ENCODE measurements around the gene CCDC93. TPM values are rescaled to one million over a fixed set of nuclear protein-coding genes. Genes with fewer than 3 reads are reported as not detected.

Gene CCDC93
- total RNA-seq, 4 donors from 2014 or later, result 14.4 to 17.0 (median 16.0) TPM

DNA sequence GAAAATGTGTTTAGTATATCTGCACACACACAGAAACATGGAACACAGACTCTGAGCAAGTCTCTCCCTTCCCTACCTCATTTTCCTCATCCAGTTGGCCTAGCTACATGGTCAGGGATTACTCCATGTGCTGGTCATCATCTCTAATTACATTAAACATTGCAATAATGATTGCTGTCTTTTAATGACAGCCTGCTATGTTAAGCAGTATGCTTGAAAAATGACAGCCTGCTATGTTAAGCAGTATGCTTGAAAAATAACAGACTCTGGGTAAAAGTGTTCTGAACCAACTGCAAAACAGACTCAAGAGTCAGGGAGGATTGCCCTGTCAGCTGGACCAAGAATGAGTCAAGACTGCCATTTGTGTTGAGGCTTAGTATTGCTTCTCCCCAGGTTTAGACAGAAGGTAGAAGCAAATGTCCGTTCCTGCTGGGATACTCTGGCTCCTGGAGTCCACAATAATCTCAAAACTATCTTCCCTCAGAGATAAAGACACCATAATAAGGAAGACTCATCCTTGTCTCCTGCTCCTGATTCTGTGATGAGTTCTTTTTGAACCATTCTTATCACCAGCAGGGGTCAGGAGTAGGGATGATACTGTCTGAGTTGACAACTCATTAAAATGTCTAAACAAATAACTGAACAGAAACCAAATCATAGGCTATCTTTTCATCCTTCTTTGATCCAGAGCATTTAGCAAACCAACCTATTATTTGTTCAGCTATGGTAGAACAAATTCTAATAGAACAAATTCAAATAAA, 57.7 kb downstream of the CCDC93 start:
- no peaks in the 10 kb centered on the region for H3K9me3 ChIP-seq
- peaks cover 65 to 100% (median 85%) of the 10 kb centered on the region in 4 donors for H3K36me3 ChIP-seq
- H3K27me3 ChIP-seq, result no peaks in the 10 kb centered on the region
- WGBS, result 50% methylated on average over 1 of the region's 1 CpG
- TF ChIP-seq, protein P1, sequence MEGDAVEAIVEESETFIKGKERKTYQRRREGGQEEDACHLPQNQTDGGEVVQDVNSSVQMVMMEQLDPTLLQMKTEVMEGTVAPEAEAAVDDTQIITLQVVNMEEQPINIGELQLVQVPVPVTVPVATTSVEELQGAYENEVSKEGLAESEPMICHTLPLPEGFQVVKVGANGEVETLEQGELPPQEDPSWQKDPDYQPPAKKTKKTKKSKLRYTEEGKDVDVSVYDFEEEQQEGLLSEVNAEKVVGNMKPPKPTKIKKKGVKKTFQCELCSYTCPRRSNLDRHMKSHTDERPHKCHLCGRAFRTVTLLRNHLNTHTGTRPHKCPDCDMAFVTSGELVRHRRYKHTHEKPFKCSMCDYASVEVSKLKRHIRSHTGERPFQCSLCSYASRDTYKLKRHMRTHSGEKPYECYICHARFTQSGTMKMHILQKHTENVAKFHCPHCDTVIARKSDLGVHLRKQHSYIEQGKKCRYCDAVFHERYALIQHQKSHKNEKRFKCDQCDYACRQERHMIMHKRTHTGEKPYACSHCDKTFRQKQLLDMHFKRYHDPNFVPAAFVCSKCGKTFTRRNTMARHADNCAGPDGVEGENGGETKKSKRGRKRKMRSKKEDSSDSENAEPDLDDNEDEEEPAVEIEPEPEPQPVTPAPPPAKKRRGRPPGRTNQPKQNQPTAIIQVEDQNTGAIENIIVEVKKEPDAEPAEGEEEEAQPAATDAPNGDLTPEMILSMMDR (IDR thresholded peaks at IDR 0.05), result no peak
- TF ChIP-seq POLR2AphosphoS5 (IDR thresholded peaks at IDR 0.05), result no peak
- no peak for TF ChIP-seq EP300 (IDR thresholded peaks at IDR 0.05)
- TF ChIP-seq POLR2A (IDR thresholded peaks at IDR 0.05; ENCODE audit: low read depth), result no peak
- no peaks in the 10 kb centered on the region for H3K4me1 ChIP-seq
- DNase-seq (ENCODE audit: extremely low spot score), result no peak
- no peak overlapping the region for H3K4me3 ChIP-seq
- intact Hi-C loops (cut with DNase I), result no loop called here
- H3K27ac ChIP-seq (replicated peaks in 1 of 4), result no peak overlapping the region

DNA sequence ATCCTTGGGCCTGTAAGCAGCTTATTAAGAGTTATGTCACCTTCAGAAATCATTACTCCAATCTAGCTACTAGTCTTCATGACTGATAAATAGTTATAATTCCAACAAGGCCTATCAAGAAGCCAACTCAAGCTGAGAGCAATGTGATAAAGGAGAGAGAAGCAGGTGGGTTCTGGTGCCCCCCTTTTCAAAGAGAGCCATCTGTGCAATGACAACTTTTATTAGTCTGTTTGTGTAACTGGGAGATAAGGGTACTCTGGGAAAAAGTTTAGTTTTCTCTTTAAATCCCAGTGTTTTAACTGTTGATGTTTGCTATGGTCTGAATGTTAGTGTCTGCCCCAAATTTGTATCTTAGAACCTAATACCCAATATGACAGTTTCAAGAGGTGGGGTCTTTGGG, 60.6 kb downstream of the CCDC93 start:
- TF ChIP-seq EP300 (IDR thresholded peaks at IDR 0.05), result no peak
- TF ChIP-seq, protein P1 (IDR thresholded peaks at IDR 0.05), result no peak
- no peak for TF ChIP-seq POLR2AphosphoS5 (IDR thresholded peaks at IDR 0.05)
- TF ChIP-seq POLR2A (IDR thresholded peaks at IDR 0.05; ENCODE audit: low read depth), result no peak
- Histone ChIP-seq H3K27ac (replicated peaks in 1 of 4) (no peak overlapping the region), H3K4me1 (no peaks in the 10 kb centered on the region), H3K9me3 (no peaks in the 10 kb centered on the region), H3K4me3 (no peak overlapping the region), H3K36me3 (peaks cover 73 to 100% (median 87%) of the 10 kb centered on the region in 4 donors), H3K27me3 (no peaks in the 10 kb centered on the region)
- DNase-seq (ENCODE audit: extremely low spot score), result no peak
- intact Hi-C loops (cut with DNase I), result no loop called here

DNA sequence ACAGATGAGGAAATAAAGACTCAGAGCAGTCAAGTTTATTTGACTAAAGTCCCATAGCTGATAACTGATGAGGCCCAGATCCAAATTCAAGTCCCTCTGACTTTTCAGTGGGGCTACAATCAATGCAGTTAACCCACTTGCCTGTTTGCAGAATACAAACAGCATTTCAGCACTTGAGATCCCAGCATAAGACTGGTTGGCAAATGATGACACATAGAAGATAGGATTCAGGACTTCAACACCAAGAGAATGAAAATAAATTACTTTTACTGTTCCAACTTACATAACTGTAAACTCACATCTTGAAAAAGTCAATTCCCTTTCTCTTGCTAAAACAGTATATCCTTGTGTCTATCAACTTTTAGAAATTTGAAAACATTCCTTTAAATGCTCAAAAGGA, 61.2 kb downstream of the CCDC93 start:
- DNase-seq (ENCODE audit: extremely low spot score), result no peak
- intact Hi-C loops (cut with DNase I), result no loop called here
- H3K4me3 ChIP-seq, result no peak overlapping the region
- H3K27ac ChIP-seq (replicated peaks in 1 of 4), result no peak overlapping the region
- no peaks in the 10 kb centered on the region for H3K4me1 ChIP-seq
- no peaks in the 10 kb centered on the region for H3K27me3 ChIP-seq
- no peak for TF ChIP-seq POLR2A (IDR thresholded peaks at IDR 0.05; ENCODE audit: low read depth)
- no peak for TF ChIP-seq EP300 (IDR thresholded peaks at IDR 0.05)
- TF ChIP-seq, protein P1 (IDR thresholded peaks at IDR 0.05), result no peak
- no peak for TF ChIP-seq POLR2AphosphoS5 (IDR thresholded peaks at IDR 0.05)
- peaks cover 73 to 100% (median 87%) of the 10 kb centered on the region in 4 donors for H3K36me3 ChIP-seq
- H3K9me3 ChIP-seq, result no peaks in the 10 kb centered on the region

DNA sequence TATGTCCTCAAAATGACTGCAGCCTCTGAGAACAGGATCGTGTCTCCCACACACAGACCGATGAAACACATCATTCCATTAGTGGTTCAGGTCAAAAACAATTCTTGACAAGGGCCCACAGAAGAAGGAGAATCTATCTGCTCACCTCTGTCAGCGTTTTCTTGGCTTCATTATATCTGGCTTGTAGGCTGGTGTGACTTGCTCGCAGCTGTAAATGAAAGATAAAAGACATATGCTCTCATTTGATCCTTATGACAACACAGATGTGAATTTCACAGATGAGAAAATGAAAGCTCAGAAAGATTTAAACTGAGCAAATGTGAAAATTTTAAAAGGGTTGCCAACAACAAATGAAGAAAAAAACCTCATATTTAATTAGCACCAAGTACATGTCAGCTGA, 61.6 kb downstream of the CCDC93 start:
- Histone ChIP-seq H3K4me3 (no peak overlapping the region), H3K27me3 (no peaks in the 10 kb centered on the region), H3K27ac (replicated peaks in 1 of 4) (no peak overlapping the region), H3K9me3 (no peaks in the 10 kb centered on the region), H3K36me3 (peaks cover 72 to 100% (median 87%) of the 10 kb centered on the region in 4 donors), H3K4me1 (no peaks in the 10 kb centered on the region)
- no peak for DNase-seq (ENCODE audit: extremely low spot score)
- intact Hi-C loops (cut with DNase I), result no loop called here
- TF ChIP-seq POLR2A (IDR thresholded peaks at IDR 0.05; ENCODE audit: low read depth) (no peak), EP300 (IDR thresholded peaks at IDR 0.05) (no peak), POLR2AphosphoS5 (IDR thresholded peaks at IDR 0.05) (no peak)
- TF ChIP-seq, protein P1 (IDR thresholded peaks at IDR 0.05), result no peak
- 65% methylated on average over 4 of the region's 4 CpGs for WGBS

DNA sequence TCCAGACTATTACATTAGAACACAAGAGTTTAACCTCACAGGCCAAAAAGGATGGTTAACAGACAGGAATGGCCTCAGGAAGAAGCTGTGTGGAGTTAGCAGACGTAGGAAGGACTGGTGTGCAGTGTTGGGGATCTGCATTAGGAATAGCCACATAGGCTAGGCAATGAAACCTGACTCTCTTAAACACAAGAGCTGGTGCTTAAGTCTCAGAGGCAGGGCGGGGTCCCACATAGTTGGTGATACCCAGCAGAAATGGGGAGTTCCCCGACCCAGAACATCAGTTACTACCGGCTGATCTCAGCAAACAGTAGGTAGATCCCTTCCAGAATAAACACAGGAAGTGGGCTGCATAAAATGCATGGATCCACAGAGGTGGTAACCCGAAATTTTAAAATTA, 64.1 kb downstream of the CCDC93 start:
- intact Hi-C loops (cut with DNase I), result no loop called here
- peaks cover 81 to 100% (median 92%) of the 10 kb centered on the region in 4 donors for H3K36me3 ChIP-seq

More for the DNA sequence above, 64.1 kb downstream of the CCDC93 start:
- H3K9me3 ChIP-seq, result no peaks in the 10 kb centered on the region
- no peak for DNase-seq (ENCODE audit: extremely low spot score)
- H3K27me3 ChIP-seq, result no peaks in the 10 kb centered on the region
- no peak overlapping the region for H3K27ac ChIP-seq (replicated peaks in 1 of 4)
- H3K4me3 ChIP-seq, result no peak overlapping the region
- no peaks in the 10 kb centered on the region for H3K4me1 ChIP-seq
- TF ChIP-seq POLR2AphosphoS5 (IDR thresholded peaks at IDR 0.05) (no peak), POLR2A (IDR thresholded peaks at IDR 0.05; ENCODE audit: low read depth) (no peak), EP300 (IDR thresholded peaks at IDR 0.05) (no peak)
- TF ChIP-seq, protein P1 (IDR thresholded peaks at IDR 0.05), result no peak
- 87% methylated on average over 5 of the region's 5 CpGs for WGBS

Data from esophagus muscularis mucosa (tissue), 4 donors.